ENCODE measurements around the gene TUBA3D. TPM values are rescaled to one million over a fixed set of nuclear protein-coding genes. Genes with fewer than 3 reads are reported as not detected.
"Not testable (repeated sequence)": the region's sequence is repeated elsewhere in the genome, so short reads cannot be mapped to it uniquely, and the experiment has no call there.

Gene TUBA3D
- total and polyA plus RNA-seq, 2 experiments from 2014 or later = not detected

DNA sequence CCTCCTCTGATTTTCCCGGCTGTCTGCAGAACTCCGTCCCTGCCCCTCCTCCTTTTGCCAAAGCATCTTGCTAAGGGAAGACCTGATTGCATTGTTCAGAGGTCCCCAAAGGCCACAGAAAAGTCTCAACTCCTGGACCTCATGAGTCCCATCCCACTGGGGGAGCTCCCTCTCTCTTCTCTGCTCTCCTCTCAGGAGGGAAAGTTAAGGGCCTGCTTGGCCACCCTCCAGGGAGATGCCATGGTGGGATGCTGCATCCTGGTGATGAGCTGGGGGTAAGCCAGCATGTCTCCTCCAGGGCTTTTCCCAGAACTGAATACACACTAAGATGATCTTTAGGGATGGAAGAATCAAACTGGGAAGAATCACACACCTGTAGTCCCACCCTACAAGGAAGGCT is 2.7 kb upstream of the TUBA3D start:
- H3K4me3 ChIP-seq; H3K4me1 ChIP-seq (ENCODE audit: insufficient read depth): not testable (repeated sequence)

DNA sequence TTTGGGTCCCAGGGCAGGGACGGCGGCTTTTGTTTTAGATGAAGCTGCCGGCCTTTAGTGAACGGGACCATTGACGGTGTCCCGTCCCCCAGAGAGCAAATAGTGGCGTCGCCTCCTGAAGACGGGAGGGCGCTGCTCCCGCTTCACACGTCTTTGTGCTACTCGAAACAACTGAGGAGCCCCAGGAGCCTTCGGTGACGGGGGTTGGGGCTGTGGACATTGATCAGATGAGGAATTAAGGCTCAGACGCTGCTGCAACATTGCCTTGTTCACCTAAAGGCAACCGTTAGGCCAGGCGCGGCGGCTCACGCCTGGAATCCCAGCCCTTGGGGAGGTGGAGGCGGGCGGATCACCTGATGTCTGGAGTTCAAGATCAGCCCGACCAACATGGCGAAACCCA is 444 bp downstream of the TUBA3D start:
- in situ Hi-C loops (cut with MboI); H3K27ac ChIP-seq; H3K9ac ChIP-seq; H3K4me1 ChIP-seq (ENCODE audit: insufficient read depth); H3K27me3 ChIP-seq (replicated peaks; ENCODE audit: insufficient read depth); H3K9me3 ChIP-seq (ENCODE audit: low read depth); H3K36me3 ChIP-seq (ENCODE audit: low read depth); H3K4me3 ChIP-seq; H3K79me2 ChIP-seq (ENCODE audit: insufficient read depth); H4K20me1 ChIP-seq (ENCODE audit: insufficient read depth); DNase-seq; H3F3A ChIP-seq (ENCODE audit: insufficient read depth); H3K4me2 ChIP-seq (ENCODE audit: unreplicated experiment); H3K9me2 ChIP-seq (ENCODE audit: insufficient read depth); H2AFZ ChIP-seq: not testable (repeated sequence)
- WGBS, 2 experiments (ENCODE audit: low coverage in 1 of 2, low lambda C conversion rate in 2 of 2, missing lambda C conversion rate in 2 of 2) = 97 to 99% methylated on average over 24 to 25 of the region's 25 CpGs

More for the DNA sequence above, 2.7 kb upstream of the TUBA3D start:
- not testable (repeated sequence) for H3K27ac ChIP-seq; H3K9me2 ChIP-seq (ENCODE audit: insufficient read depth); DNase-seq; H3K79me2 ChIP-seq (ENCODE audit: insufficient read depth); H3K9ac ChIP-seq; H3K27me3 ChIP-seq (replicated peaks; ENCODE audit: insufficient read depth); H3K9me3 ChIP-seq (ENCODE audit: low read depth); H4K20me1 ChIP-seq (ENCODE audit: insufficient read depth); H2AFZ ChIP-seq; H3F3A ChIP-seq (ENCODE audit: insufficient read depth); H3K36me3 ChIP-seq (ENCODE audit: low read depth); H3K4me2 ChIP-seq (ENCODE audit: unreplicated experiment)
- WGBS, 2 experiments (ENCODE audit: low coverage in 1 of 2, low lambda C conversion rate in 2 of 2, missing lambda C conversion rate in 2 of 2) = 74 to 87% methylated on average over 2 of the region's 2 CpGs
- in situ Hi-C loops (cut with MboI) = loop anchor here (25.0 kb wide), 1 partner anchor 1261 kb away; no protein-coding TSS in a partner anchor

DNA sequence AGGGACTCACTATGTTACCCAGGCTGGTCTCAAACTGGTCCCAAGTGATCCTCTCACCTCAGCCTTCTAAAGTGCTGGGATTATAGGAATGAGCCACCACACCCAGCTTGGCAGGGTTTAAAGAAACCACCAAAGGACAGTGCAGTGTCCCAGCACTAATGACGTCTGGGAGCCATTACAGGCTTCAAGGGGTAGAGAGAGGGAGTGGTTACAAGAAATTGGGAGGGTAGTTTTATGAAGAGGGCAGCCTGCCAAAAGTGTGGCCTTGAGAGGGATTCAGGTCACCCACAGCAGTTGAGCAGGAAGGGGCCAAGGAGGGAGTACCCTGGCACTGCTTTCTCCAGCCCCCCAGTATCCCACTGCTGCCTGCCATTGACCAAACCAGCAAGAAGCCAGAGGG is 1.3 kb downstream of the TUBA3D start:
- H3K9me2 ChIP-seq (ENCODE audit: insufficient read depth); in situ Hi-C loops (cut with MboI); H3K27me3 ChIP-seq (replicated peaks; ENCODE audit: insufficient read depth); H3K4me3 ChIP-seq; H3K9ac ChIP-seq; H3K9me3 ChIP-seq (ENCODE audit: low read depth); H3K4me1 ChIP-seq (ENCODE audit: insufficient read depth); H2AFZ ChIP-seq; H4K20me1 ChIP-seq (ENCODE audit: insufficient read depth); H3K36me3 ChIP-seq (ENCODE audit: low read depth); H3K79me2 ChIP-seq (ENCODE audit: insufficient read depth); DNase-seq; H3F3A ChIP-seq (ENCODE audit: insufficient read depth); H3K27ac ChIP-seq; H3K4me2 ChIP-seq (ENCODE audit: unreplicated experiment): not testable (repeated sequence)
- WGBS, 2 experiments (ENCODE audit: low coverage in 1 of 2, low lambda C conversion rate in 2 of 2, missing lambda C conversion rate in 2 of 2) = 15 to 16% methylated on average over 1 of the region's 1 CpG

DNA sequence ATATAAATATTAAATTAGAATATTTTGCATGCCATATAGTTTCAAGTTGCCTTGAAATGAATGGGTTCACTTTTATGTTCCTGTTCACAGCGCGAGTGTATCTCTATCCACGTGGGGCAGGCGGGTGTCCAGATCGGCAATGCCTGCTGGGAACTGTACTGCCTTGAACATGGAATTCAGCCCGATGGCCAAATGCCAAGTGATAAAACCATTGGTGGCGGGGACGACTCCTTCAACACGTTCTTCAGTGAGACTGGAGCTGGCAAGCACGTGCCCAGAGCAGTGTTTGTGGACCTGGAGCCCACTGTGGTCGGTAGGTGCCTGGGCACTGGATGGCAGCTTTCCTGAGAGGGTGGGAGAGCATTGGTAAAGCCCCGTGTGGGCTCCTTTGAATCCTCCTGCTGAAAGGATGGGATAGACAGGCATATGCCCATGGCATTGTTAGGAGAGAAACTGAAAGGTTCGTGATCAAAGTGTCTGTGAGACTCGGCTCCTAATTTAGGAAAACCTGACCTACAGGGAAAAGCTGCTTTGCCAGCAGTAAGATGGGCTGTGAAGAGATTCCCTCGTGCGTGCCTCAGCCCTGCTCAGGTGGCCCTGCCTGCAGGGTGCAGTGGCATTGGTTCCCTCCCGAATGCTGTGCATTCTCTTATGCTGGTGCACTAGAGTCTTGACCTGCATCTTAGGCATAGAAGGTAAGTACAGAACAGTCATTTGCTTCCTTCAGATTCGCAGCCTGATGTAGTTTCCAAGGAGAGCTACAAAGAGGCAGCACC is 2.3 kb downstream of the TUBA3D start:
- H3F3A ChIP-seq (ENCODE audit: insufficient read depth); DNase-seq; H3K79me2 ChIP-seq (ENCODE audit: insufficient read depth); H3K27me3 ChIP-seq (replicated peaks; ENCODE audit: insufficient read depth); H4K20me1 ChIP-seq (ENCODE audit: insufficient read depth); H3K4me2 ChIP-seq (ENCODE audit: unreplicated experiment); H3K4me1 ChIP-seq (ENCODE audit: insufficient read depth); in situ Hi-C loops (cut with MboI); H3K9me2 ChIP-seq (ENCODE audit: insufficient read depth); H3K27ac ChIP-seq; H2AFZ ChIP-seq; H3K9me3 ChIP-seq (ENCODE audit: low read depth); H3K4me3 ChIP-seq; H3K9ac ChIP-seq; H3K36me3 ChIP-seq (ENCODE audit: low read depth): not testable (repeated sequence)
- 76% methylated on average over 13 of the region's 18 CpGs for WGBS, 2 experiments (ENCODE audit: low coverage in 1 of 2, low lambda C conversion rate in 2 of 2, missing lambda C conversion rate in 2 of 2)

DNA sequence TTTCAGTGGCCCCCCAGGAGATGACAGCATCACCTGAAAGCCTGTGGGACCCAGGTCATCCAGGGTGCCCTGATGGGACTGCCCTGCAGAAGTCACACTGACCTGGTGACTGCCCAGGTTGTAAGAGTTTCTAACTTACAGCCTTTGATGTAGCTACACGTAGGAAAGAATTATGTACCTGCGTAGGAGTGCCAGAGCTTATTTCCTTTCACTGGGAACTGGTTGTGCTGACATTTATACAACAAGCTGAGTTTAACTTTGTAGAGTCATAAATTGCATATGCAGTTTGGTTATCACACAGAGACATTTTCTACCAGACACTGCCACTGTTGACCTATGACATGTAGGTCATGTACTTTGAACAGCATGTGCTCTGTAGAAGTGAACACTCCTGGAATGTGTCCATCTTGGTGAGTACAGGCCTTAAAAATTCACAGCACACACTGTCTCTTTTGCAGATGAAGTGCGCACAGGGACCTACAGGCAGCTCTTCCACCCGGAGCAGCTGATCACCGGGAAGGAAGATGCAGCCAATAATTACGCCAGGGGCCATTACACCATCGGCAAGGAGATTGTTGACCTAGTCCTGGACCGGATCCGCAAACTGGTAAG is 3.0 kb downstream of the TUBA3D start:
- DNase-seq; H3K27me3 ChIP-seq (replicated peaks; ENCODE audit: insufficient read depth); H2AFZ ChIP-seq; H3K79me2 ChIP-seq (ENCODE audit: insufficient read depth); H3K9ac ChIP-seq; in situ Hi-C loops (cut with MboI); H3K9me3 ChIP-seq (ENCODE audit: low read depth); H3F3A ChIP-seq (ENCODE audit: insufficient read depth); H3K4me1 ChIP-seq (ENCODE audit: insufficient read depth); H3K27ac ChIP-seq; H3K4me3 ChIP-seq; H3K36me3 ChIP-seq (ENCODE audit: low read depth); H4K20me1 ChIP-seq (ENCODE audit: insufficient read depth); H3K9me2 ChIP-seq (ENCODE audit: insufficient read depth); H3K4me2 ChIP-seq (ENCODE audit: unreplicated experiment): not testable (repeated sequence)
- WGBS, 2 experiments (ENCODE audit: low coverage in 1 of 2, low lambda C conversion rate in 2 of 2, missing lambda C conversion rate in 2 of 2) = 92 to 95% methylated on average over 9 of the region's 9 CpGs

DNA sequence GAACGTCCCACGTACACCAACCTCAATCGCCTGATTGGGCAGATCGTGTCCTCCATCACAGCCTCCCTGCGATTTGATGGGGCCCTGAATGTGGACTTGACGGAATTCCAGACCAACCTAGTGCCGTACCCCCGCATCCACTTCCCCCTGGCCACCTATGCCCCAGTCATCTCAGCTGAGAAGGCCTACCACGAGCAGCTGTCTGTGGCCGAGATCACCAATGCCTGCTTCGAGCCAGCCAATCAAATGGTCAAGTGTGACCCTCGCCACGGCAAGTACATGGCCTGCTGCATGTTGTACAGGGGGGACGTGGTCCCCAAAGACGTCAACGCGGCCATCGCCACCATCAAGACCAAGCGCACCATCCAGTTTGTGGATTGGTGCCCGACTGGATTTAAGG is 4.4 kb downstream of the TUBA3D start:
- in situ Hi-C loops (cut with MboI); H4K20me1 ChIP-seq (ENCODE audit: insufficient read depth): not testable (repeated sequence)

DNA sequence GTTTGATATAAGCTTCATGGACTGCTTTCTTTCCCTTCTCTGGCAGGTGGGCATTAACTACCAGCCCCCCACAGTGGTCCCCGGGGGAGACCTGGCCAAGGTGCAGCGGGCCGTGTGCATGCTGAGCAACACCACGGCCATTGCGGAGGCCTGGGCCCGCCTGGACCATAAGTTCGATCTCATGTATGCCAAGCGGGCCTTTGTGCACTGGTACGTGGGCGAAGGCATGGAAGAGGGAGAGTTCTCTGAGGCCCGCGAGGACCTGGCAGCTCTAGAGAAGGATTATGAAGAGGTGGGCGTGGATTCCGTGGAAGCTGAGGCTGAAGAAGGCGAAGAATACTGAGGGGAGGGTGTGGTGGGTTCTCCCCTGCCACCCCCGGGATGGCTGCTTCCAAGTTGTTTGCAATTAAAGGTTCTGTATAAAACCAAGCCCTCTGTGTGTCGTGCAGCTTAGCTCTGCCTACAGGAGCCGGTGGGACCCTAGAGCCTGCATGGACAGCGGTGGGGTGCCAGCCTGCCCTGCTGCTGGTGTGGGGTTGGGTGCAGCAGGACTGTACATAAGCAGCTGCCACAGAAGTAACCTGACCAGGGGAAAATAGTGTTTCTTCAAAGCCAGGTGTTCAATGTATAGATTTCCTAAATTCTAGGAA is 6.7 kb downstream of the TUBA3D start:
- 90 to 92% methylated on average over 18 to 19 of the region's 19 CpGs for WGBS, 2 experiments (ENCODE audit: low coverage in 1 of 2, low lambda C conversion rate in 2 of 2, missing lambda C conversion rate in 2 of 2)
- H3K27ac ChIP-seq; H3K9me3 ChIP-seq (ENCODE audit: low read depth); H4K20me1 ChIP-seq (ENCODE audit: insufficient read depth); H3K4me1 ChIP-seq (ENCODE audit: insufficient read depth); H3K4me2 ChIP-seq (ENCODE audit: unreplicated experiment); H3K9me2 ChIP-seq (ENCODE audit: insufficient read depth); DNase-seq; H3K36me3 ChIP-seq (ENCODE audit: low read depth); H3F3A ChIP-seq (ENCODE audit: insufficient read depth); H3K4me3 ChIP-seq; H2AFZ ChIP-seq; in situ Hi-C loops (cut with MboI); H3K79me2 ChIP-seq (ENCODE audit: insufficient read depth); H3K9ac ChIP-seq; H3K27me3 ChIP-seq (replicated peaks; ENCODE audit: insufficient read depth): not testable (repeated sequence)

More for the DNA sequence above, 4.4 kb downstream of the TUBA3D start:
- not testable (repeated sequence) for H3K27ac ChIP-seq; H3K36me3 ChIP-seq (ENCODE audit: low read depth); H3K4me2 ChIP-seq (ENCODE audit: unreplicated experiment); H3F3A ChIP-seq (ENCODE audit: insufficient read depth); H3K27me3 ChIP-seq (replicated peaks; ENCODE audit: insufficient read depth); DNase-seq; H3K9me3 ChIP-seq (ENCODE audit: low read depth); H3K79me2 ChIP-seq (ENCODE audit: insufficient read depth); H3K9ac ChIP-seq; H2AFZ ChIP-seq; H3K9me2 ChIP-seq (ENCODE audit: insufficient read depth); H3K4me1 ChIP-seq (ENCODE audit: insufficient read depth); H3K4me3 ChIP-seq
- WGBS, 2 experiments (ENCODE audit: low coverage in 1 of 2, low lambda C conversion rate in 2 of 2, missing lambda C conversion rate in 2 of 2) = 100% methylated on average over 12 to 16 of the region's 20 CpGs
